GM12892 (cell line): ENCODE data around the gene WDR1.

Experiments used
- POLR2A ChIP-seq: IDR thresholded peaks from 2 replicates; pipeline ENCODE4 v1.6.1; 2011; ENCODE audit warnings: low read depth, low read length, control low read depth
- POLR2AphosphoS5 ChIP-seq: IDR thresholded peaks from 2 replicates; pipeline ENCODE4 v1.6.1; 2011; ENCODE audit warnings: low read depth, low read length, control low read depth
- TAF1 ChIP-seq: IDR thresholded peaks from 2 replicates; pipeline ENCODE4 v1.6.1; 2011; ENCODE audit warnings: low read depth, mild to moderate bottlenecking, control low read depth, low read length, borderline replicate concordance

GRCh38 chr4:10054571-10055041, 62.0 kb downstream of the WDR1 start:
- TF ChIP-seq POLR2A (no peak), POLR2AphosphoS5 (no peak), TAF1 (no peak)
